MM.1S (cell line): ENCODE data around the gene ADGRE2.
"Not testable (repeated sequence)": the region's sequence is repeated elsewhere in the genome, so short reads cannot be mapped to it uniquely, and the experiment has no call there.

Source experiments
- DNase-seq: peaks from one replicate; pipeline ENCODE4 v3.0.0-alpha.2; 2015
- H2AFZ ChIP-seq: fragments of 300-600 bp; sonication (generic); 2 replicates; pipeline ENCODE4 v1.6.0; 2016; ENCODE audit warnings: antibody characterized with exemption, low read length
- H3F3A ChIP-seq: fragments of 300-600 bp; sonication (generic); 2 replicates; pipeline ENCODE4 v1.6.1; 2016; ENCODE audit warnings: mild to moderate bottlenecking, antibody characterized with exemption, low read length, moderate library complexity, mixed read lengths; ENCODE audit not compliant: insufficient read depth
- H3K27ac ChIP-seq: fragments of 300-600 bp; sonication (generic); 2 replicates; pipeline ENCODE4 v1.5.1; 2016; ENCODE audit warnings: mild to moderate bottlenecking, low read length
- H3K27me3 ChIP-seq: fragments of 300-600 bp; sonication (generic); replicated peaks from 2 replicates; pipeline ENCODE4 v1.6.0; 2016; ENCODE audit warnings: low read length; ENCODE audit not compliant: insufficient read depth
- H3K36me3 ChIP-seq: fragments of 300-600 bp; sonication (generic); replicated peaks from 2 replicates; pipeline ENCODE4 v1.6.1; 2016; ENCODE audit warnings: mild to moderate bottlenecking, low read length, mixed read lengths; ENCODE audit not compliant: insufficient read depth
- H3K4me1 ChIP-seq: fragments of 300-600 bp; sonication (generic); 2 replicates; pipeline ENCODE4 v1.6.1; 2016; ENCODE audit warnings: low read length, mixed read lengths
- H3K4me2 ChIP-seq: fragments of 300-600 bp; sonication (generic); 2 replicates; pipeline ENCODE4 v1.6.0; 2016; ENCODE audit warnings: low read depth, low read length
- H3K4me3 ChIP-seq: fragments of 300-600 bp; sonication (generic); 2 replicates; pipeline ENCODE4 v1.5.1; 2016; ENCODE audit warnings: low read length, mixed read lengths
- H3K79me2 ChIP-seq: fragments of 300-600 bp; sonication (generic); 2 replicates; pipeline ENCODE4 v1.6.1; 2016; ENCODE audit warnings: mixed run types, low read length, mixed read lengths
- H3K9ac ChIP-seq: fragments of 300-600 bp; sonication (generic); 2 replicates; pipeline ENCODE4 v1.6.1; 2016; ENCODE audit warnings: low read length, mixed read lengths
- H3K9me2 ChIP-seq: fragments of 300-600 bp; sonication (generic); replicated peaks from 2 replicates; pipeline ENCODE4 v1.6.1; 2016; ENCODE audit warnings: mild to moderate bottlenecking, low read length, mixed read lengths; ENCODE audit not compliant: insufficient read depth
- H3K9me3 ChIP-seq: fragments of 300-600 bp; sonication (generic); replicated peaks from 2 replicates; pipeline ENCODE4 v1.6.1; 2016; ENCODE audit warnings: mild to moderate bottlenecking, low read length, mixed read lengths; ENCODE audit not compliant: insufficient read depth
- H4K20me1 ChIP-seq: fragments of 300-600 bp; sonication (generic); 2 replicates; pipeline ENCODE4 v1.6.1; 2016; ENCODE audit warnings: mild to moderate bottlenecking, low read length, moderate library complexity, mixed read lengths; ENCODE audit not compliant: insufficient read depth
- EZH2 ChIP-seq: fragments of 300-600 bp; sonication (generic); optimal IDR thresholded peaks from 2 replicates; pipeline ENCODE3; 2017; ENCODE audit warnings: low read depth, mild to moderate bottlenecking, antibody characterized with exemption, low read length, mixed read lengths
- EZH2phosphoT487 ChIP-seq: fragments of 300-600 bp; sonication (generic); IDR thresholded peaks from 2 replicates; pipeline ENCODE4 v1.6.1; 2018; ENCODE audit warnings: antibody characterized with exemption, low read length
- TF ChIP-seq, protein P1 (sequence below): fragments of 300-600 bp; sonication (generic); IDR thresholded peaks from 2 replicates; pipeline ENCODE4 v1.5.1; 2016; ENCODE audit warnings: antibody characterized with exemption, low read length, mixed read lengths

ADGRE2 gene

GRCh38 chr19:14795078-14795721 lies 16.8 kb upstream of the ADGRE2 start:
- TF ChIP-seq EZH2: no peak
- TF ChIP-seq EZH2phosphoT487: no peak
- TF ChIP-seq, protein P1, sequence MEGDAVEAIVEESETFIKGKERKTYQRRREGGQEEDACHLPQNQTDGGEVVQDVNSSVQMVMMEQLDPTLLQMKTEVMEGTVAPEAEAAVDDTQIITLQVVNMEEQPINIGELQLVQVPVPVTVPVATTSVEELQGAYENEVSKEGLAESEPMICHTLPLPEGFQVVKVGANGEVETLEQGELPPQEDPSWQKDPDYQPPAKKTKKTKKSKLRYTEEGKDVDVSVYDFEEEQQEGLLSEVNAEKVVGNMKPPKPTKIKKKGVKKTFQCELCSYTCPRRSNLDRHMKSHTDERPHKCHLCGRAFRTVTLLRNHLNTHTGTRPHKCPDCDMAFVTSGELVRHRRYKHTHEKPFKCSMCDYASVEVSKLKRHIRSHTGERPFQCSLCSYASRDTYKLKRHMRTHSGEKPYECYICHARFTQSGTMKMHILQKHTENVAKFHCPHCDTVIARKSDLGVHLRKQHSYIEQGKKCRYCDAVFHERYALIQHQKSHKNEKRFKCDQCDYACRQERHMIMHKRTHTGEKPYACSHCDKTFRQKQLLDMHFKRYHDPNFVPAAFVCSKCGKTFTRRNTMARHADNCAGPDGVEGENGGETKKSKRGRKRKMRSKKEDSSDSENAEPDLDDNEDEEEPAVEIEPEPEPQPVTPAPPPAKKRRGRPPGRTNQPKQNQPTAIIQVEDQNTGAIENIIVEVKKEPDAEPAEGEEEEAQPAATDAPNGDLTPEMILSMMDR: no peak
- Histone ChIP-seq H4K20me1 (no peaks in the 10 kb centered on the region), H3K4me3 (no peak overlapping the region), H3K9me3 (no peaks in the 10 kb centered on the region), H3K79me2 (no peaks in the 10 kb centered on the region), H3F3A (no peaks in the 10 kb centered on the region), H3K36me3 (no peaks in the 10 kb centered on the region), H3K9ac (no peak overlapping the region), H3K27me3 (peaks cover 88% of the 10 kb centered on the region), H3K4me2 (no peak overlapping the region), H3K27ac (no peak overlapping the region), H3K4me1 (no peaks in the 10 kb centered on the region), H2AFZ (no peak overlapping the region), H3K9me2 (no peaks in the 10 kb centered on the region)
- no peak for DNase-seq

DNA sequence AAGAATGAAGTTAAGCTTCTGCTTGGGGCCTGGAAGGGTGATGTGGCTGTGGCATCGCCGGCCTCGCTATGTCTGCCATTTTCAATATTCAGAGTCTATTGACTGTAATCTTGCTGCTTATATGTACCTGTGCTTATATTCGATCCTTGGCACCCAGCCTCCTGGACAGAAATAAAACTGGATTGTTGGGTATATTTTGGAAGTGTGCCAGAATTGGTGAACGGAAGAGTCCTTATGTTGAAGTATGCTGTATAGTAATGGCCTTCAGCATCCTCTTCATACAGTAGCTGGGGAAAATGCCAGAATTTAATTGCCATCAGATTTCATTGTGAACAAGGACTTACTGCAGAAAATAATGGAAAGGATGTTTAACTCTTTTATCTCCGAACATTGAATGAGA lies 13.9 kb upstream of the ADGRE2 start:
- H4K20me1 ChIP-seq, H3K79me2 ChIP-seq, H3K9ac ChIP-seq, H3K4me2 ChIP-seq, H3K27ac ChIP-seq, H3K9me2 ChIP-seq, H3K36me3 ChIP-seq, H2AFZ ChIP-seq, DNase-seq, H3K4me1 ChIP-seq, H3K9me3 ChIP-seq, H3F3A ChIP-seq, H3K4me3 ChIP-seq: not testable (repeated sequence)
- H3K27me3 ChIP-seq: peaks cover 85% of the 10 kb centered on the region

DNA sequence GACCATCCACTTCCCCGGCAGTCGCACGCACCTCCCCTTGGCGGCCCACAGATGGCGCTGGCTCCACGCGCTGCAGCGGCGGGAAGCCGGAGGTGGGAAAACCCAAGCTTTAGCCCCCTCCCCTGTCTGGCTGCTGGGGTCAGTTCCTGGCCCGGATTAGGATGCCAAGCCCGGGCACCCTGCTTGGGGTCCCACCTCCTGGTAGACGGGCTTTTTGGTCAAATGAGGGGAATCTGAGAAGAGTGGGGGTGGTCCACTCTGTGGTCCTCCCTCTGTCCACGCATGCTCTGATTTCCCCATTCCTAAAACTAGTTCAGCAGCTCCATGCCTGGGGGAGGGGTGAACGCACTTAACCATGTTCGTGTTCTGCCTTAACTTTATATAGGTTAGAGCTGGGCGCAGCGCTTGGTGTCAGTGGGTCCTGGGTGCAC lies 8.1 kb upstream of the ADGRE2 start:
- no peak overlapping the region for H3K9ac ChIP-seq
- H3K9me3 ChIP-seq: no peaks in the 10 kb centered on the region
- no peak for DNase-seq
- peaks cover 69% of the 10 kb centered on the region for H3K27me3 ChIP-seq
- no peak overlapping the region for H3K4me2 ChIP-seq
- no peaks in the 10 kb centered on the region for H3K9me2 ChIP-seq
- H3F3A ChIP-seq: no peaks in the 10 kb centered on the region
- no peak overlapping the region for H3K4me3 ChIP-seq
- H4K20me1 ChIP-seq: no peaks in the 10 kb centered on the region
- no peaks in the 10 kb centered on the region for H3K4me1 ChIP-seq
- no peaks in the 10 kb centered on the region for H3K36me3 ChIP-seq
- TF ChIP-seq EZH2 (no peak), EZH2phosphoT487 (no peak)
- TF ChIP-seq, protein P1: peak; percentile 65
- no peak overlapping the region; the same call in 1 of the 2 replicates for H2AFZ ChIP-seq
- no peak overlapping the region for H3K27ac ChIP-seq
- no peaks in the 10 kb centered on the region for H3K79me2 ChIP-seq

GRCh38 chr19:14785102-14785793 lies 6.9 kb upstream of the ADGRE2 start:
- H4K20me1 ChIP-seq, H3K4me2 ChIP-seq, H3F3A ChIP-seq, H3K36me3 ChIP-seq, H3K79me2 ChIP-seq, H3K9ac ChIP-seq, H3K4me1 ChIP-seq, H3K27ac ChIP-seq, H3K9me3 ChIP-seq, H3K9me2 ChIP-seq, DNase-seq, H3K4me3 ChIP-seq, H2AFZ ChIP-seq: not testable (repeated sequence)
- peaks cover 61% of the 10 kb centered on the region for H3K27me3 ChIP-seq

GRCh38 chr19:14784730-14785101 lies 6.4 kb upstream of the ADGRE2 start:
- H3F3A ChIP-seq, H3K79me2 ChIP-seq, H3K9me2 ChIP-seq, H3K4me2 ChIP-seq, H3K4me3 ChIP-seq, DNase-seq, H3K9ac ChIP-seq, H3K27ac ChIP-seq, H3K4me1 ChIP-seq, H2AFZ ChIP-seq, H4K20me1 ChIP-seq, H3K9me3 ChIP-seq, H3K36me3 ChIP-seq: not testable (repeated sequence)
- H3K27me3 ChIP-seq: peaks cover 55% of the 10 kb centered on the region

DNA sequence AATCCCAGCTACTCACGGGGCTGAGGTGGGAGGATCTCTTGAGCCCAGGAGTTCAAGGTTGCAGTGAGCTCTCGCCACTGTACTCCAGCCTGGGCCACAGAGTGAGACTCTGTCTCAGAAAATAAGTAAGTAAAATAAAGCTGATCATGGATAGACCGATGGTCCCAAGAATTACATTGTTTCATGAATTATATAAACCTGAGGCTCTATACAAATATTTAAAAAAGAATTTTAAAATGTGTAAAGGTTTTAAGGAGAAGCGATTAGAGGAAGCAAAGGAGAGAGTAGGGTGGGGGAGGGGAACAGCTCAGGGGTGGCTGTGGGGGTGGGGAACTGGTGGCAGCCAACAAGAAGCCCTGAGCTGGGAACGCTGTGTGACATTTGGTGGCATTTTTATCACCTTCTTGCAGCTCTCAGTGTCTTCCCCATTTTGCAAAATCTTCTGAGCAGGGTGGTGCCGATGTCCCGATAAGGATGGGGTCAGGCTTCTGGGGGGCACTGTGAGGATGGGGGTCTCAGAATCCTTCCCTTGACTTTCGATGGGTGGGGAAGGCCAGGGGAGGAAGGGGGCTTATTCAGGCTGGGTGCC lies 5.1 kb upstream of the ADGRE2 start:
- not testable (repeated sequence) for H3K4me3 ChIP-seq, H3K9ac ChIP-seq, H3K36me3 ChIP-seq, H3K4me1 ChIP-seq, H3F3A ChIP-seq, DNase-seq, H3K27ac ChIP-seq, H2AFZ ChIP-seq, H4K20me1 ChIP-seq, H3K9me2 ChIP-seq, H3K79me2 ChIP-seq, H3K9me3 ChIP-seq, H3K4me2 ChIP-seq
- H3K27me3 ChIP-seq: peaks cover 57% of the 10 kb centered on the region
